ENCODE results near the gene NXF1.

- TF ChIP-seq, protein P1, sequence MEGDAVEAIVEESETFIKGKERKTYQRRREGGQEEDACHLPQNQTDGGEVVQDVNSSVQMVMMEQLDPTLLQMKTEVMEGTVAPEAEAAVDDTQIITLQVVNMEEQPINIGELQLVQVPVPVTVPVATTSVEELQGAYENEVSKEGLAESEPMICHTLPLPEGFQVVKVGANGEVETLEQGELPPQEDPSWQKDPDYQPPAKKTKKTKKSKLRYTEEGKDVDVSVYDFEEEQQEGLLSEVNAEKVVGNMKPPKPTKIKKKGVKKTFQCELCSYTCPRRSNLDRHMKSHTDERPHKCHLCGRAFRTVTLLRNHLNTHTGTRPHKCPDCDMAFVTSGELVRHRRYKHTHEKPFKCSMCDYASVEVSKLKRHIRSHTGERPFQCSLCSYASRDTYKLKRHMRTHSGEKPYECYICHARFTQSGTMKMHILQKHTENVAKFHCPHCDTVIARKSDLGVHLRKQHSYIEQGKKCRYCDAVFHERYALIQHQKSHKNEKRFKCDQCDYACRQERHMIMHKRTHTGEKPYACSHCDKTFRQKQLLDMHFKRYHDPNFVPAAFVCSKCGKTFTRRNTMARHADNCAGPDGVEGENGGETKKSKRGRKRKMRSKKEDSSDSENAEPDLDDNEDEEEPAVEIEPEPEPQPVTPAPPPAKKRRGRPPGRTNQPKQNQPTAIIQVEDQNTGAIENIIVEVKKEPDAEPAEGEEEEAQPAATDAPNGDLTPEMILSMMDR (IDR thresholded peaks at IDR 0.05) = no peak
- TF ChIP-seq ZFX (IDR thresholded peaks at IDR 0.05; ENCODE audit: borderline replicate concordance) = no peak
Observed at GRCh38 chr11:62850911-62851806, 45.9 kb upstream of the NXF1 start.

Measured in 22Rv1 (cell line).